Glomerular endothelial cell (primary cell): ENCODE results near the gene ANKRD18B. TPM values are rescaled to one million over a fixed set of nuclear protein-coding genes. Genes with fewer than 3 reads are reported as not detected.
A peak's percentile ranks its signal among the peaks of the same experiment; 100 is the strongest.
"Not testable (repeated sequence)": the region's sequence is repeated elsewhere in the genome, so short reads cannot be mapped to it uniquely, and the experiment has no call there.

Experiments
- DNase-seq: peaks from one replicate; pipeline ENCODE4 v3.0.0-alpha.2; 2011; ENCODE audit warnings: low read depth, low spot score; ENCODE audit errors: extremely low read depth
- total RNA-seq: library from RNA; depleted of rRNA; stranded (reverse); fragments of >200 nt; gene quantifications from 2 replicates; pipeline ENCODE4 v1.2.3, GENCODE V29; 2015

Gene ANKRD18B
- total RNA-seq, 1 donor from 2014 or later, result 0.93 TPM

DNA sequence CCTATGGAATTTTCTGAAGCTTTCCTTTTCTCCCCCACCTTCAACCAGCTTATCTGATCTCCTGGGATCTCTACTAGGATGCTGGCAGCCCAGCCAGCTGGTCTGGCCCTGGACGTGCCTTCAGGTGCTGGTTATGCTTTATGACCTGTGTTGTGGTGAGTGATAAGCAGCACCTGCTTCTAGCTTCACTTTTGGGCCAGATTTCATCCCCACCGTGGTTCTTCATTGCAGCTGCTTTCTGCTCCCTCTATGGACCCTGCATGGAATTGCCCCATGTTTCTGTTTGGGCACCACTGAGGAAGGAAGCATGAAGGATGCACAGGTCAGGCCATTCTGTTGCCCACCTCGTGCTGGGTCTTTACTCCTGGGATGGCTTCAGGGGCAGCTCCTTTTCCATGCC lies 80.2 kb downstream of the ANKRD18B start:
- DNase-seq, result not testable (repeated sequence)

GRCh38 chr9:33604936-33605335 lies 80.9 kb downstream of the ANKRD18B start:
- not testable (repeated sequence) for DNase-seq

DNA sequence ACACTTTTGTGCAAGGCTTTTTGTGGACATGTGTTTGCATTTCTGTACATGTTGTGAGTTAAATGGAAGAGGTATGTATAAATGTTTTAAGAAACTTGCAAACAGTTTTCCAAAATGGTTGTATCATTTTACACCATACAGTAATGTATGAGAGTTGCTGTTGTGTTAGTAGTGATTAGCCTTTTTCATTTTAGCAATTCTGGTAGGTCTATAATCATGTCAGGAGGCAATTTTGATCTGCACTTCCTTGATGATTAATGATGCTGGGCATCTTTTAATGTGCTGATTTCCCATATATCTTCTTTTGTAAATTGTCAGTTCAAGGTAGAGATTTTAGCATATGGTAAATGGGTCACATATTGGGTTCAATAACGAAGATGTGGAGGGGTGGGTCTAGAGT lies 87.3 kb downstream of the ANKRD18B start:
- no peak for DNase-seq

DNA sequence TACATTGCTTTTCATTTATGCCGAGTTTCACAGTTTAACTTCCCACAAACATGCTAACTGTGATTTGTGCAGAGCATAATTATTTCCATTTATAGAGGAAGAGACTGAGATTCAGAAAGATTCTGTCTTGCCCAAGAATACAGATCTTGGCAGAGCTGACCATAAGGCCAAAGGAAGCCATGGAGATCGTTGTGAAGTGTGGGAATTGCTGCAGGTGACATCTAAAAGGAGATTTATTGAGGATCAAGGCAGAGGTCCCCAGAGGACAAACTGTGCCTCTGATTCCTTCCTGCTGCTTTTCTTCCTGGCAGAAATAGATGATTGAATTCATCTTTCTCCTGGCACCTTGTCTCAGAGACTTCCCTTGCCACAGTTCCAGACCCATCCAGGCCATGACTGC lies 88.4 kb downstream of the ANKRD18B start:
- DNase-seq, result not testable (repeated sequence)

DNA sequence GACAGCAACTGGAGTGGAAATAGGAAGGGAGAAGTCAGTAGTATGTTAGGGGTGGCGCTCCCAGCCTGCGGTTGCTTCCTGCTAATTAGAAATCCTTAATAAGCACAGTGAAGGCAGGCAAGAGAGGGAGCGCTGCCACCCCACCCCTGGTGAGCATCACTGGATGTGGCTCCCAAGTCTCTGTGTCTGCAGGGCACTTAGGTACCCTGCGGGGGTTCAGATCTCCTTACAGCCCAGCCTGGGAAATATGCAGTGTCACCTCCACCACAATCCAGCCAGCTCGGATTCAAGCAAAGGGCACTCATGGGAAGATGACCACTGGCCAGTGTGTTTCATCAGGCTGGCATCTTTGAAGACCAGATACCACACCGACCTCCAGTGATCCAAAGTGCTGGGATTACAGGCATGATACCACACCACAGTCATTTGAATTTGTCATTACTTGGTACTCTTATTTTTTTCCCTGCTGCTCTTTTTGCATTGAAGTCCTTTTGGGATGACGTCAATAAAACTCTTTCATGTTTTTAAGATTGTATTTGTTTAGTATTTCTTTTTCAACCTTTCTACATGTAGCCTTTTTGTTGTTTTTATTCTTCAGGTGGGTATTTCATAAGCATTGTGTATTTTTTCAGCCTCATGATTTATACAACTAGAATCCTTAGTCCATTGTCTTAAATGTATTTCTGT lies 90.1 kb downstream of the ANKRD18B start:
- no peak for DNase-seq

DNA sequence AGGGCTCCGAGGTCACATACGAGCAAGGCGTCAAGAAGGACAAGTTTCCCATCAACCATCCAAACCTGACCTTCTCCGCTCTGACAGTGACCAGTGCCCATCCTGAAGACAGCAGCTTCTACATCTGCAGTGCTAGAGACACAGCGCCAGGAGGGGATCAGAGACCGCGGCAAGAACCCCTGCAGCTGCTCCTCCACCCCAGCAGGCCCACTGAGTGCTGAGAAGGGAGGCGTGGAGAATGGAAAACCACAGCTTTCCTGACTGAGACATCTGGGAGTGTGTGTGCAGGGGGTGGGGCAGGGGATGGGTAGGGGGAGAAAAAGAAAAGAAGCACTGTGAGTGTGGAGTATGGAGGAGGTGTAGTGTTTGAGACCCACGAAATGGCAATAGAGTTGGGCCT lies 94.3 kb downstream of the ANKRD18B start:
- DNase-seq, result not testable (repeated sequence)

GRCh38 chr9:33619666-33620404 lies 95.8 kb downstream of the ANKRD18B start:
- DNase-seq, result peak; percentile 20

DNA sequence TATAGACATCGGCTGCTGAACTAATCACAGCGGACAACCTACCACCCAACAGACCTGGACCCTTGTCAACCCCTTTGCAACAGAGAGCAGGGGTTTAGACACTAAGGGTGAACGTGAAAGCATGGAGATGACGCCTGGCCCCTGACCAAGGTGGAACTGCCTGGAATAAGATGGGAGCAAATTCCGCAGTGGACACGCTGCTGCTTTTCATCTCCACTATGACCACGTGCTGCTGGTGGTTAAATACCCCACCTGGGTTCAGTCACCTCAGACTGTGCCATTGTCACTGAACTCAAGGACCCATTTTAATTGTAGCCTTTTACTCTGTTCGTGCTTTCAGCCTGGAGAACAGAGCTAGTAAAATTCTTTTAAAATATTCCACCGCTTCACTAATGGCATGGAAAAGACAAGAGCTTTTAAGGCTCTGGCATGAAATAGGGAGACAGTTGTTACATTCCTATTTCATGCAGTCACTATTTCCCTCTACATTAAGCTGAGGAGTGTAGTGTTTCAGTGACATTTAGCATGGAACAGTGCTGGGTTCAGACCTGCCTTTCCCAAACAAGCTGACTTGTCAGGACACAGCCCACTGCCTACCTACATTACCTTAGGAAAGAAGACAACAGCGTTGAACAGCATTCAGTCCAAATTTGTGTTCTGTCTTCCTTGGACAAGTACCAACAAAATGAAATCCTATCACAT lies 96.8 kb downstream of the ANKRD18B start:
- no peak for DNase-seq

Other genes starting within 250 kb of the ANKRD18B start
- gene NFX1, start 233.7 kb upstream of the ANKRD18B start, total RNA-seq, result 19.2 and 24.0 TPM in 2 replicates
- not detected in 2 replicates for gene AQP7, start 121.7 kb upstream of the ANKRD18B start, total RNA-seq
- gene AQP3, start 76.7 kb upstream of the ANKRD18B start, total RNA-seq, result 0.18 and 0.68 TPM in 2 replicates
- gene NOL6, start 50.3 kb upstream of the ANKRD18B start, total RNA-seq, result 23.5 and 24.0 TPM in 2 replicates